HepG2 (cell line): ENCODE measurements around the gene SPRED2. TPM values are rescaled to one million over a fixed set of nuclear protein-coding genes. Genes with fewer than 3 reads are reported as not detected.

Experiments
- ATAC-seq: fragments of 200-7000 bp; cut with Tn5 transposase; 3 replicates; pipeline ENCODE4 v1.9.1; 2020; ENCODE audit warnings: mild to moderate bottlenecking, moderate library complexity
- BruUV-seq: library from RNA; stranded (reverse); fragments of 400-500 nt; replicated peaks from 2 replicates; lab custom pipeline; 2021; lab: Mats Ljungman, UMichigan
- CTCF ChIA-PET: fragments of 300-600 bp; formaldehyde crosslinking; extraction: SDS; loops from one replicate; lab custom pipeline; 2021; ENCODE audit warnings: low total read pairs, inconsistent platforms, low intra/inter-chr PET ratio; lab: Yijun Ruan, JAX
- POLR2A ChIA-PET: fragments of 350-600 bp; sonication (Branson Sonifier 250); formaldehyde crosslinking; loops from one replicate; lab custom pipeline; 2020; ENCODE audit warnings: antibody characterized with exemption, inconsistent platforms; lab: Yijun Ruan, JAX
- DNase-seq: peaks from one replicate; pipeline ENCODE4 v3.0.0-alpha.2; 2015; ENCODE audit warnings: low spot score
- FAIRE-seq: peaks from 3 replicates; lab custom pipeline; 2011; peaks lifted over from hg19 to GRCh38; lab: Jason Lieb, UNC
- H2AFZ ChIP-seq: one replicate; pipeline ENCODE4 v1.6.1; 2011; ENCODE audit warnings: low read length, inconsistent platforms
- H3K27ac ChIP-seq: fragments of 300-600 bp; 3 replicates; pipeline ENCODE4 v1.8.0; 2011; ENCODE audit warnings: mixed run types, mild to moderate bottlenecking, mixed read lengths, low read length, inconsistent platforms; ENCODE audit not compliant: insufficient read depth; ENCODE audit errors: extremely low read length
- H3K27me3 ChIP-seq, 2 experiments: fragments of 200-600 bp in 1 of 2; 2 replicates in 1 of 2; 3 replicates in 1 of 2; pipeline versions ENCODE4 v1.6.0 to v1.8.0; 2011; ENCODE audit warnings: low read length in 2 of 2, mild to moderate bottlenecking in 2 of 2, moderate library complexity in 2 of 2, inconsistent platforms in 1 of 2; ENCODE audit not compliant: insufficient read depth in 2 of 2, control insufficient read depth in 1 of 2
- H3K36me3 ChIP-seq, 2 experiments: fragments of 200-600 bp in 1 of 2; replicated peaks in 1 of 2; 2 replicates in 1 of 2; 3 replicates in 1 of 2; pipeline versions ENCODE4 v1.5.1 to v1.8.0; 2011; ENCODE audit warnings: low read length in 2 of 2, inconsistent platforms in 1 of 2; ENCODE audit not compliant: insufficient read depth in 2 of 2, control insufficient read depth in 1 of 2
- H3K4me1 ChIP-seq: 2 replicates; pipeline ENCODE4 v1.5.1; 2012; ENCODE audit warnings: low read length, inconsistent platforms; ENCODE audit not compliant: insufficient read depth
- H3K4me2 ChIP-seq: 2 replicates; pipeline ENCODE4 v1.6.0; 2011; ENCODE audit warnings: low read depth, low read length, inconsistent platforms
- H3K4me3 ChIP-seq, 3 experiments: fragments of 200-600 bp in 1 of 3; sonication (generic), shearing (Covaris generic) in 1 of 3; replicated peaks in 1 of 3; 2 replicates each; pipeline ENCODE4 v1.5.1; 2011 to 2016; ENCODE audit warnings: low read length in 3 of 3, inconsistent platforms in 2 of 3, low read depth in 2 of 3, mild to moderate bottlenecking in 2 of 3, control low read depth in 1 of 3, mixed read lengths in 1 of 3; ENCODE audit not compliant: insufficient read depth in 1 of 3
- H3K79me2 ChIP-seq: one replicate; pipeline ENCODE4 v1.6.1; 2011; ENCODE audit warnings: low read length, inconsistent platforms; ENCODE audit not compliant: insufficient read depth
- H3K9ac ChIP-seq: 2 replicates; pipeline ENCODE4 v1.6.0; 2011; ENCODE audit warnings: mild to moderate bottlenecking, low read depth, low read length, inconsistent platforms; ENCODE audit not compliant: insufficient read depth
- H3K9me3 ChIP-seq: 2 replicates; pipeline ENCODE4 v1.5.1; 2012; ENCODE audit warnings: mild to moderate bottlenecking, low read length
- H4K20me1 ChIP-seq: 2 replicates; pipeline ENCODE4 v1.6.0; 2011; ENCODE audit warnings: inconsistent platforms, mild to moderate bottlenecking, low read length, moderate library complexity; ENCODE audit not compliant: insufficient read depth
- MIER3 ChIP-seq: IDR thresholded peaks from 2 replicates; pipeline ENCODE4 v1.6.1; 2016; ENCODE audit warnings: missing compliant biosample characterization, borderline replicate concordance
- MIXL1 ChIP-seq: IDR thresholded peaks from 2 replicates; pipeline ENCODE4 v1.6.1; 2016
- NR2F2 ChIP-seq: IDR thresholded peaks from 2 replicates; pipeline ENCODE4 v1.6.1; 2012; ENCODE audit warnings: low read depth, inconsistent platforms, borderline replicate concordance
- REL ChIP-seq: sonication (generic); formaldehyde crosslinking; conservative IDR thresholded peaks from 2 replicates; pipeline ENCODE4 v1.8.0; 2022; ENCODE audit warnings: mild to moderate bottlenecking, missing genetic modification reagents, moderate library complexity
- TRAFD1 ChIP-seq: sonication (generic); formaldehyde crosslinking; IDR thresholded peaks from 2 replicates; pipeline ENCODE4 v1.5.1; 2020; ENCODE audit warnings: missing genetic modification reagents, mild to moderate bottlenecking, borderline replicate concordance
- TSC22D2 ChIP-seq: sonication (generic); formaldehyde crosslinking; IDR thresholded peaks from 2 replicates; pipeline ENCODE4 v1.5.1; 2020; ENCODE audit warnings: missing genetic modification reagents, mild to moderate bottlenecking, borderline replicate concordance
- ZNF687 ChIP-seq: sonication (generic); formaldehyde crosslinking; IDR thresholded peaks from 2 replicates; pipeline ENCODE4 v1.5.1; 2020; ENCODE audit warnings: mild to moderate bottlenecking, missing genetic modification reagents, moderate library complexity
- WGBS: methylation state at CpG from one replicate; pipeline ENCODE4 v1.1.6; 2017; ENCODE audit warnings: low lambda C conversion rate; 5-methylcytosine and 5-hydroxymethylcytosine counted together
- in situ Hi-C: cut with HindIII; loops from 2 replicates; pipeline ENCODE4 v1.10.0; 2017; ENCODE audit warnings: low pct_unique_long_range_greater_than_20kb; ENCODE audit not compliant: extremely low pct_ligation_motif_present
- intact Hi-C: fragments of 100-400 bp; cut with micrococcal nuclease; formaldehyde crosslinking; loops from one replicate; pipeline ENCODE4 v1.10.0; 2022; ENCODE audit not compliant: unreplicated experiment
- polyA plus RNA-seq, 8 experiments: library from polyadenylated mRNA; depleted of rRNA in 3 of 8; stranded (reverse) in 7 of 8; unstranded in 1 of 8; fragments of >200 nt; fragmentation: Illumina TruSeq in 4 of 8; extraction: Trizol in 4 of 8; gene quantifications; 2 replicates each; pipeline versions ENCODE4 v1.2.1 to v1.2.3, GENCODE V29; 2011 to 2016; ENCODE audit warnings: low read depth in 4 of 8, missing spikeins in 1 of 8, mixed read lengths in 1 of 8; ENCODE audit not compliant: insufficient read depth in 1 of 8
- total RNA-seq, 5 experiments: library from RNA; depleted of rRNA; stranded (reverse); fragments of >200 nt; fragmentation: Illumina TruSeq; extraction: Trizol; gene quantifications; 2 replicates each; pipeline ENCODE4 v1.2.3, GENCODE V29; 2016; ENCODE audit warnings: low read depth in 1 of 5

Gene SPRED2
- total and polyA plus RNA-seq, 2 of the 13 experiments (the other 11 are each of a cell fraction or from before 2014, with no cell fraction given), result 13.0 to 37.0 TPM

- Histone ChIP-seq H3K36me3 (no peaks in the 10 kb centered on the region), H3K27ac (no peak overlapping the region), H3K4me2 (no peak overlapping the region), H2AFZ (no peak overlapping the region), H4K20me1 (no peaks in the 10 kb centered on the region), H3K9me3 (no peaks in the 10 kb centered on the region), H3K4me1 (peaks cover 60% of the 10 kb centered on the region), H3K4me3 (no peak overlapping the region), H3K27me3 (no peaks in the 10 kb centered on the region), H3K79me2 (no peaks in the 10 kb centered on the region), H3K9ac (no peak overlapping the region)
- no peak for TF ChIP-seq MIER3 (CRISPR knock-in tag)
- FAIRE-seq, result no peak
- ChIA-PET CTCF (no interaction called here), POLR2A (interaction anchor here (0.7 to 1.1 kb wide), 2 partner anchors 66 to 70 kb away, joined by 3 read pairs; partner anchors contain the start of gene ACTR2)
- in situ Hi-C loops (no loop called here), intact Hi-C loops (no loop called here)
- DNase-seq, result no peak
- peak; percentile 4; the same call in 1 of the 3 replicates for ATAC-seq
- WGBS, result 78% methylated on average over 5 of the region's 5 CpGs
- BruUV-seq, result no TSS peak
Measured at GRCh38 chr2:65293376-65293775, 139.0 kb downstream of the SPRED2 start.

- Histone ChIP-seq H2AFZ (no peak overlapping the region), H3K27ac (no peak overlapping the region), H3K4me2 (no peak overlapping the region), H3K9ac (no peak overlapping the region), H3K4me1 (peaks cover 52% of the 10 kb centered on the region), H3K27me3 (no peaks in the 10 kb centered on the region), H4K20me1 (no peaks in the 10 kb centered on the region), H3K9me3 (no peaks in the 10 kb centered on the region), H3K4me3 (no peak overlapping the region), H3K79me2 (no peaks in the 10 kb centered on the region), H3K36me3 (no peaks in the 10 kb centered on the region)
- BruUV-seq, result no TSS peak
- DNase-seq (no peak), ATAC-seq (no peak; the same call in 2 of the 3 replicates), FAIRE-seq (no peak)
- in situ Hi-C loops, result no loop called here
- WGBS, result 89% methylated on average over 21 of the region's 21 CpGs
- intact Hi-C loops, result no loop called here
- TF ChIP-seq ZNF687 (CRISPR knock-in tag) (peak; percentile 6; the same call in 1 of the 2 replicates), REL (CRISPR knock-in tag) (0 out of 2 replicates have a peak, but pooled peaks have one; percentile 39), NR2F2 (no peak), TSC22D2 (CRISPR knock-in tag) (no peak), TRAFD1 (CRISPR knock-in tag) (no peak), MIXL1 (CRISPR knock-in tag) (no peak)
- POLR2A ChIA-PET, result interaction anchor here (1.1 to 2.3 kb wide), 2 partner anchors 8 to 65 kb away, joined by 3 to 11 read pairs; partner anchors contain the start of gene ACTR2
- CTCF ChIA-PET, result no interaction called here
Measured at GRCh38 chr2:65292461-65293011, 139.9 kb downstream of the SPRED2 start.
